OCI-LY3 (cell line): Measurements from ENCODE around the gene TMEM8B.

Experiments used
- H2AFZ ChIP-seq: fragments of 200-600, 300-600 bp; shearing (Covaris generic); 2 replicates; pipeline ENCODE4 v1.6.0; 2014; ENCODE audit warnings: antibody characterized with exemption, low read depth, low read length
- H3K27ac ChIP-seq: fragments of 200-600, 300-600 bp; sonication (generic); 2 replicates; pipeline ENCODE4 v1.5.1; 2014; ENCODE audit warnings: mild to moderate bottlenecking, low read length, moderate library complexity, mixed read lengths
- H3K27me3 ChIP-seq: fragments of 200-600, 300-600 bp; sonication (generic); 2 replicates; pipeline ENCODE4 v1.6.1; 2014; ENCODE audit warnings: low read depth, low read length, mixed read lengths
- H3K36me3 ChIP-seq: fragments of 200-600, 300-600 bp; sonication (generic); replicated peaks from 2 replicates; pipeline ENCODE3; 2014; ENCODE audit warnings: low read depth, low read length, mixed read lengths
- H3K4me1 ChIP-seq: fragments of 300-600, 200-600 bp; sonication (generic); 2 replicates; pipeline ENCODE4 v1.6.1; 2014; ENCODE audit warnings: low read length, mixed read lengths
- H3K4me2 ChIP-seq: fragments of 200-600, 300-600 bp; sonication (generic); 2 replicates; pipeline ENCODE4 v1.6.1; 2014; ENCODE audit warnings: low read length, mixed read lengths
- H3K4me3 ChIP-seq: fragments of 300-600, 200-600 bp; sonication (generic); 2 replicates; pipeline ENCODE4 v1.5.1; 2014; ENCODE audit warnings: antibody characterized with exemption, mild to moderate bottlenecking, low read length, moderate library complexity
- H3K79me2 ChIP-seq: fragments of 300-600, 200-600 bp; shearing (Covaris generic); 2 replicates; pipeline ENCODE4 v1.6.1; 2014; ENCODE audit warnings: mild to moderate bottlenecking, low read length, mixed read lengths
- H3K9ac ChIP-seq: fragments of 300-600, 200-600 bp; shearing (Covaris generic); 2 replicates; pipeline ENCODE4 v1.6.0; 2014; ENCODE audit warnings: mild to moderate bottlenecking, low read length, moderate library complexity
- H3K9me3 ChIP-seq: fragments of 200-600, 300-600 bp; shearing (Covaris generic); 2 replicates; pipeline ENCODE4 v1.6.1; 2014; ENCODE audit warnings: low read length, mixed read lengths; ENCODE audit not compliant: insufficient read depth
- H4K20me1 ChIP-seq: fragments of 200-600, 300-600 bp; sonication (generic); 2 replicates; pipeline ENCODE4 v1.6.1; 2016; ENCODE audit warnings: low read length, mixed read lengths; ENCODE audit not compliant: insufficient read depth
- CTCF ChIP-seq: fragments of 200-600, 300-600 bp; sonication (generic); IDR thresholded peaks from 2 replicates; pipeline ENCODE4 v1.5.1; 2014; ENCODE audit warnings: antibody characterized with exemption, low read length, low read depth
- EZH2phosphoT487 ChIP-seq: fragments of 200-600 bp; shearing (Covaris generic); IDR thresholded peaks from 2 replicates; pipeline ENCODE4 v1.6.1; 2018; ENCODE audit warnings: antibody characterized with exemption, mixed run types, low read depth

TMEM8B gene

GRCh38 chr9:35790025-35790384, 39.0 kb upstream of the TMEM8B start:
- no peaks in the 10 kb centered on the region for H3K36me3 ChIP-seq
- H4K20me1 ChIP-seq = no peaks in the 10 kb centered on the region
- H3K4me1 ChIP-seq = peaks cover 47% of the 10 kb centered on the region
- no peak overlapping the region for H2AFZ ChIP-seq
- H3K9ac ChIP-seq = no peak overlapping the region
- no peaks in the 10 kb centered on the region for H3K9me3 ChIP-seq
- TF ChIP-seq EZH2phosphoT487 (no peak), CTCF (no peak)
- H3K27ac ChIP-seq = no peak overlapping the region
- H3K4me2 ChIP-seq = no peak overlapping the region
- no peaks in the 10 kb centered on the region for H3K79me2 ChIP-seq
- H3K27me3 ChIP-seq = no peaks in the 10 kb centered on the region
- no peak overlapping the region for H3K4me3 ChIP-seq

- Histone ChIP-seq H3K27ac (no peak overlapping the region), H3K4me3 (peak overlapping the region; percentile 49), H3K9ac (no peak overlapping the region), H3K9me3 (no peaks in the 10 kb centered on the region), H3K36me3 (no peaks in the 10 kb centered on the region), H3K27me3 (no peaks in the 10 kb centered on the region), H4K20me1 (no peaks in the 10 kb centered on the region), H3K4me2 (peak overlapping the region; percentile 51), H2AFZ (no peak overlapping the region), H3K79me2 (no peaks in the 10 kb centered on the region), H3K4me1 (peaks cover 40% of the 10 kb centered on the region)
- peak; percentile 92 for TF ChIP-seq CTCF
- no peak for TF ChIP-seq EZH2phosphoT487
These were observed 38.4 kb upstream of the TMEM8B start for GRCh38 chr9:35790385-35791296.

- no peak within 1 kb of the TSS for H2AFZ ChIP-seq
- H3K4me2 ChIP-seq = peak within 1 kb of the TSS; percentile 51
- no peaks in the 10 kb centered on the region for H3K36me3 ChIP-seq
- H3K27me3 ChIP-seq = no peaks in the 10 kb centered on the region
- H3K4me1 ChIP-seq = peaks cover 37% of the 10 kb centered on the region
- no peaks in the 10 kb centered on the region for H3K9me3 ChIP-seq
- H3K9ac ChIP-seq = no peak within 1 kb of the TSS
- TF ChIP-seq EZH2phosphoT487 = no peak
- TF ChIP-seq CTCF = no peak
- H4K20me1 ChIP-seq = no peaks in the 10 kb centered on the region
- H3K79me2 ChIP-seq = no peaks in the 10 kb centered on the region
- H3K27ac ChIP-seq = no peak within 1 kb of the TSS
- peak within 1 kb of the TSS; percentile 66 for H3K4me3 ChIP-seq
These were observed 37.6 kb upstream of the TMEM8B start, which contains the start of gene NPR2 for GRCh38 chr9:35791297-35791921. TSS of gene NPR2 (plus strand) at chr9:35791591. CDS start at chr9:35792409, 818 bp downstream.

- Histone ChIP-seq H3K27me3 (no peaks in the 10 kb centered on the region), H3K4me3 (no peak overlapping the region), H3K36me3 (no peaks in the 10 kb centered on the region), H3K9ac (no peak overlapping the region), H3K4me2 (0 out of 2 replicates have a peak overlapping the region, but pooled peaks have one; percentile 49), H3K27ac (no peak overlapping the region), H3K9me3 (no peaks in the 10 kb centered on the region), H4K20me1 (no peaks in the 10 kb centered on the region), H3K79me2 (no peaks in the 10 kb centered on the region), H3K4me1 (peaks cover 37% of the 10 kb centered on the region), H2AFZ (no peak overlapping the region)
- TF ChIP-seq CTCF = no peak
- TF ChIP-seq EZH2phosphoT487 = no peak
These were observed 36.8 kb upstream of the TMEM8B start for GRCh38 chr9:35792024-35792813.
